WTC11 (cell line): ENCODE data around the gene ITPKB. TPM values are rescaled to one million over a fixed set of nuclear protein-coding genes. Genes with fewer than 3 reads are reported as not detected.

Experiments
- ATAC-seq: fragments of 200-7000 bp; cut with Tn5 transposase; 2 replicates; pipeline ENCODE4 v1.10.0; 2021; ENCODE audit warnings: mild to moderate bottlenecking, moderate library complexity
- Bru-seq: library from RNA; stranded (reverse); fragments of 400-500 nt; gene quantifications from one replicate; lab custom pipeline; 2021; lab: Mats Ljungman, UMichigan
- CTCF ChIA-PET: fragments of 300-600 bp; sonication (Branson Sonifier 250); formaldehyde crosslinking; loops from one replicate; lab custom pipeline; 2021; ENCODE audit warnings: antibody characterized with exemption; lab: Charles Lee
- POLR2A ChIA-PET: fragments of 350-600 bp; sonication (Branson Sonifier 250); formaldehyde crosslinking; loops from one replicate; lab custom pipeline; 2021; ENCODE audit warnings: antibody characterized with exemption; lab: Charles Lee
- DNase-seq: peaks from one replicate; pipeline ENCODE4 v3.0.0; 2021; ENCODE audit warnings: low spot score
- H3K27ac Mint-ChIP-seq: 2 replicates; pipeline ENCODE4 v1.8.0; 2021; ENCODE audit warnings: mixed read lengths
- H3K27me3 Mint-ChIP-seq: 2 replicates; pipeline ENCODE4 v1.8.0; 2021; ENCODE audit warnings: low read depth, mild to moderate bottlenecking, moderate library complexity, mixed read lengths
- H3K36me3 Mint-ChIP-seq: 2 replicates; pipeline ENCODE4 v1.8.0; 2021; ENCODE audit warnings: mixed read lengths
- H3K4me1 Mint-ChIP-seq: 2 replicates; pipeline ENCODE4 v1.8.0; 2022; ENCODE audit warnings: mixed read lengths
- H3K4me3 Mint-ChIP-seq: 2 replicates; pipeline ENCODE4 v1.8.0; 2021; ENCODE audit warnings: mild to moderate bottlenecking, moderate library complexity, mixed read lengths
- H3K9me3 Mint-ChIP-seq: 2 replicates; pipeline ENCODE4 v1.8.0; 2021; ENCODE audit warnings: mixed read lengths
- CBFB ChIP-seq: sonication (generic); formaldehyde crosslinking; IDR thresholded peaks from 2 replicates; pipeline ENCODE4 v1.8.1; 2022; ENCODE audit warnings: mild to moderate bottlenecking, low read depth, missing genetic modification reagents
- EMX1 ChIP-seq: fragments of 250-450 bp; sonication (Bioruptor Pico); IDR thresholded peaks from 2 replicates; pipeline ENCODE4 v1.8.0; 2021; ENCODE audit warnings: mild to moderate bottlenecking
- ESRRA ChIP-seq: sonication (generic); formaldehyde crosslinking; IDR thresholded peaks from 2 replicates; pipeline ENCODE4 v1.8.1; 2022; ENCODE audit warnings: mild to moderate bottlenecking, missing genetic modification reagents, borderline replicate concordance
- ETV6 ChIP-seq: sonication (generic); formaldehyde crosslinking; IDR thresholded peaks from 2 replicates; pipeline ENCODE4 v1.8.1; 2022; ENCODE audit warnings: mild to moderate bottlenecking, missing genetic modification reagents
- FOXK1 ChIP-seq: sonication (generic); formaldehyde crosslinking; IDR thresholded peaks from 2 replicates; pipeline ENCODE4 v1.8.0; 2022; ENCODE audit warnings: mild to moderate bottlenecking, moderate library complexity, missing genetic modification reagents
- GRHL2 ChIP-seq: fragments of 250-450 bp; sonication (Bioruptor Pico); IDR thresholded peaks from 2 replicates; pipeline ENCODE4 v1.8.0; 2022; ENCODE audit warnings: mild to moderate bottlenecking, moderate library complexity; ENCODE audit not compliant: insufficient replicate concordance, severe bottlenecking
- JAZF1 ChIP-seq: fragments of 250-450 bp; sonication (Bioruptor Pico); IDR thresholded peaks from 2 replicates; pipeline ENCODE4 v1.9.0; 2021; ENCODE audit warnings: moderate library complexity, mild to moderate bottlenecking, inconsistent platforms
- SMAD4 ChIP-seq: sonication (generic); formaldehyde crosslinking; IDR thresholded peaks from 2 replicates; pipeline ENCODE4 v1.8.0; 2022; ENCODE audit warnings: mild to moderate bottlenecking, missing genetic modification reagents
- TEAD1 ChIP-seq: sonication (generic); formaldehyde crosslinking; IDR thresholded peaks from 2 replicates; pipeline ENCODE4 v1.8.0; 2022; ENCODE audit warnings: mild to moderate bottlenecking, missing genetic modification reagents
- ZNF219 ChIP-seq: sonication (generic); formaldehyde crosslinking; IDR thresholded peaks from 2 replicates; pipeline ENCODE4 v1.8.0; 2023; ENCODE audit warnings: missing genetic modification reagents, mild to moderate bottlenecking, borderline replicate concordance
- ZNF263 ChIP-seq: sonication (generic); formaldehyde crosslinking; IDR thresholded peaks from 2 replicates; pipeline ENCODE4 v1.8.1; 2022; ENCODE audit warnings: low read depth, mild to moderate bottlenecking, moderate library complexity, missing genetic modification reagents
- ZNF416 ChIP-seq: fragments of 250-450 bp; sonication (Bioruptor Pico); IDR thresholded peaks from 2 replicates; pipeline ENCODE4 v1.9.0; 2021; ENCODE audit warnings: mild to moderate bottlenecking, inconsistent platforms
- ZNF423 ChIP-seq: fragments of 250-450 bp; sonication (Bioruptor Pico); IDR thresholded peaks from 2 replicates; pipeline ENCODE4 v2.1.2; 2022; ENCODE audit warnings: mild to moderate bottlenecking, moderate library complexity
- long read RNA-seq, 3 experiments: library from RNA in 1 of 3; library from capped mRNA in 1 of 3; library from polyadenylated mRNA in 1 of 3; unstranded in 2 of 3; stranded (forward) in 1 of 3; transcript quantifications; one replicate each; pipeline ENCODE4 v2.0.0, GENCODE V29; 2021
- total RNA-seq: library from RNA; stranded (reverse); gene quantifications from 3 replicates; pipeline ENCODE4 v1.2.3, GENCODE V29; 2021
- TF ChIP-seq, protein P1 (sequence below): sonication (generic); formaldehyde crosslinking; IDR thresholded peaks from 2 replicates; pipeline ENCODE4 v1.8.1; 2022; ENCODE audit warnings: missing genetic modification reagents, borderline replicate concordance
- TF ChIP-seq, protein P2 (sequence below): sonication (generic); formaldehyde crosslinking; IDR thresholded peaks from 2 replicates; pipeline ENCODE4 v1.8.1; 2023; ENCODE audit warnings: mild to moderate bottlenecking, moderate library complexity, missing genetic modification reagents
- TF ChIP-seq, protein P3 (sequence below): fragments of 250-450 bp; sonication (Bioruptor Pico); IDR thresholded peaks from 2 replicates; pipeline ENCODE4 v1.9.0; 2021; ENCODE audit warnings: mild to moderate bottlenecking
- TF ChIP-seq, protein P4 (sequence below): sonication (generic); formaldehyde crosslinking; IDR thresholded peaks from 2 replicates; pipeline ENCODE4 v1.8.0; 2022; ENCODE audit warnings: missing genetic modification reagents
- TF ChIP-seq, protein P5 (sequence below): sonication (generic); formaldehyde crosslinking; IDR thresholded peaks from 2 replicates; pipeline ENCODE4 v1.8.0; 2022; ENCODE audit warnings: mild to moderate bottlenecking, missing genetic modification reagents
- TF ChIP-seq, protein P6 (sequence below): fragments of 250-450 bp; sonication (Bioruptor Pico); conservative IDR thresholded peaks from 2 replicates; pipeline ENCODE4 v1.9.0; 2021; ENCODE audit warnings: mild to moderate bottlenecking

The ITPKB gene
- total RNA-seq = 13.1 to 15.6 TPM (median 13.5 TPM) in 3 replicates
- Bru-seq, nascent RNA = percentile 52 among the genes with signal in this experiment
- long read RNA-seq, experiment 1, full-length matches to known transcripts = 8 of 23 reads
- long read RNA-seq, experiment 1, partial matches to known transcripts = 6 of 23 reads
- long read RNA-seq, experiment 1, other reads (novel, unspliced or antisense) = 9 of 23 reads
- long read RNA-seq, experiment 2, full-length matches to known transcripts = 5 of 15 reads
- long read RNA-seq, experiment 2, partial matches to known transcripts = 8 of 15 reads
- long read RNA-seq, experiment 2, other reads (novel, unspliced or antisense) = 2 of 15 reads
- long read RNA-seq, experiment 3 = 0 reads

DNA sequence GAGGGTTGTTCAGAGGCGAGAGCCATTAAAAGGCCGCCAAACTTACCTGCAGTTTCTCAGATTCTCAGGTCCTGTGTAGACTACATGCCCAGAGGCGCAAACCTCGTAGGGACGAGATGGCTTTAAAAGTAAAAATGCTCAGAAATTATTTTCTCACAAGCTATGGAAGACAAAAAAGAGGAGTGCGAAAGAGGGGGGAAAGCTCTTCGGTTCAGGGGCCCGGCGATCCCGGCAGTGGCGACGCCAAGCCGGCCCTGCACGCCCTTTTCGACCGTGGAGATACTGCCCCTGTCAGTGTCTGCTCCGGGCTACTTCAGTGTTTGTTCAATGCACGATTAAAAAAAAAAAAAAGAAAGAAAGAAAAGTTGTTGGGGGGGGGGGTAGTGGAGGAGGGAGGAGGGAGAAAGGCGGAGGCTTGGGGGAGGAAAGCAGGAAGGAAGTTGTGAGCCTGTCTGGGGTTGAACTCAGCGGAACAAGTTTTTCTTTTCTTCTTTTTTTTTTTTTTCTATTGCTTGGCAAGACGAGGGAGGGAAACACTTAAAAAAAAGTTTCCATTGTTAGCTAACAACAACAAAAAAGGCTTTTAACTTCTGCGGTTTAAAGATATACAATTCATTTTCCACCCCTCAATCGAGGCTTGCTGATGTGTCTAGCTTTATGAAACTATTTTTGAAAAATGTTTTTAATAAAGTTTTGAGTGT, at the start of gene ITPKB:
Gene ITPKB (minus strand): TSS at position 288 of the 701 bp plus-strand sequence. CDS start 1,824 bp downstream, outside the sequence.
- Mint-ChIP-seq H3K36me3 (no peaks in the 10 kb centered on the region), H3K9me3 (peaks cover 9% of the 10 kb centered on the region), H3K4me3 (peak within 1 kb of the TSS; percentile 94), H3K27ac (no peak within 1 kb of the TSS), H3K27me3 (peaks cover 43% of the 10 kb centered on the region), H3K4me1 (peaks cover 22% of the 10 kb centered on the region)
- no peak for ATAC-seq
- no peak for DNase-seq
- POLR2A ChIA-PET = no interaction called here
- no peak for TF ChIP-seq EMX1 (CRISPR knock-in tag)
- TF ChIP-seq JAZF1 (CRISPR knock-in tag) = no peak
- TF ChIP-seq SMAD4 (CRISPR knock-in tag) = no peak
- no peak for TF ChIP-seq CBFB (CRISPR knock-in tag)
- TF ChIP-seq, protein P1, sequence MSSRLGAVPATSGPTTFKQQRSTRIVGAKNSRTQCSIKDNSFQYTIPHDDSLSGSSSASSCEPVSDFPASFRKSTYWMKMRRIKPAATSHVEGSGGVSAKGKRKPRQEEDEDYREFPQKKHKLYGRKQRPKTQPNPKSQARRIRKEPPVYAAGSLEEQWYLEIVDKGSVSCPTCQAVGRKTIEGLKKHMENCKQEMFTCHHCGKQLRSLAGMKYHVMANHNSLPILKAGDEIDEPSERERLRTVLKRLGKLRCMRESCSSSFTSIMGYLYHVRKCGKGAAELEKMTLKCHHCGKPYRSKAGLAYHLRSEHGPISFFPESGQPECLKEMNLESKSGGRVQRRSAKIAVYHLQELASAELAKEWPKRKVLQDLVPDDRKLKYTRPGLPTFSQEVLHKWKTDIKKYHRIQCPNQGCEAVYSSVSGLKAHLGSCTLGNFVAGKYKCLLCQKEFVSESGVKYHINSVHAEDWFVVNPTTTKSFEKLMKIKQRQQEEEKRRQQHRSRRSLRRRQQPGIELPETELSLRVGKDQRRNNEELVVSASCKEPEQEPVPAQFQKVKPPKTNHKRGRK (CRISPR knock-in tag) = no peak
- TF ChIP-seq, protein P2, sequence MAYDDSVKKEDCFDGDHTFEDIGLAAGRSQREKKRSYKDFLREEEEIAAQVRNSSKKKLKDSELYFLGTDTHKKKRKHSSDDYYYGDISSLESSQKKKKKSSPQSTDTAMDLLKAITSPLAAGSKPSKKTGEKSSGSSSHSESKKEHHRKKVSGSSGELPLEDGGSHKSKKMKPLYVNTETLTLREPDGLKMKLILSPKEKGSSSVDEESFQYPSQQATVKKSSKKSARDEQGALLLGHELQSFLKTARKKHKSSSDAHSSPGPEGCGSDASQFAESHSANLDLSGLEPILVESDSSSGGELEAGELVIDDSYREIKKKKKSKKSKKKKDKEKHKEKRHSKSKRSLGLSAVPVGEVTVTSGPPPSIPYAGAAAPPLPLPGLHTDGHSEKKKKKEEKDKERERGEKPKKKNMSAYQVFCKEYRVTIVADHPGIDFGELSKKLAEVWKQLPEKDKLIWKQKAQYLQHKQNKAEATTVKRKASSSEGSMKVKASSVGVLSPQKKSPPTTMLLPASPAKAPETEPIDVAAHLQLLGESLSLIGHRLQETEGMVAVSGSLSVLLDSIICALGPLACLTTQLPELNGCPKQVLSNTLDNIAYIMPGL (CRISPR knock-in tag) = no peak
- TF ChIP-seq FOXK1 (CRISPR knock-in tag) = no peak
- TF ChIP-seq, protein P3, sequence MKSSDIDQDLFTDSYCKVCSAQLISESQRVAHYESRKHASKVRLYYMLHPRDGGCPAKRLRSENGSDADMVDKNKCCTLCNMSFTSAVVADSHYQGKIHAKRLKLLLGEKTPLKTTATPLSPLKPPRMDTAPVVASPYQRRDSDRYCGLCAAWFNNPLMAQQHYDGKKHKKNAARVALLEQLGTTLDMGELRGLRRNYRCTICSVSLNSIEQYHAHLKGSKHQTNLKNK (CRISPR knock-in tag) = no peak
- no peak for TF ChIP-seq ZNF263
- TF ChIP-seq, protein P4, sequence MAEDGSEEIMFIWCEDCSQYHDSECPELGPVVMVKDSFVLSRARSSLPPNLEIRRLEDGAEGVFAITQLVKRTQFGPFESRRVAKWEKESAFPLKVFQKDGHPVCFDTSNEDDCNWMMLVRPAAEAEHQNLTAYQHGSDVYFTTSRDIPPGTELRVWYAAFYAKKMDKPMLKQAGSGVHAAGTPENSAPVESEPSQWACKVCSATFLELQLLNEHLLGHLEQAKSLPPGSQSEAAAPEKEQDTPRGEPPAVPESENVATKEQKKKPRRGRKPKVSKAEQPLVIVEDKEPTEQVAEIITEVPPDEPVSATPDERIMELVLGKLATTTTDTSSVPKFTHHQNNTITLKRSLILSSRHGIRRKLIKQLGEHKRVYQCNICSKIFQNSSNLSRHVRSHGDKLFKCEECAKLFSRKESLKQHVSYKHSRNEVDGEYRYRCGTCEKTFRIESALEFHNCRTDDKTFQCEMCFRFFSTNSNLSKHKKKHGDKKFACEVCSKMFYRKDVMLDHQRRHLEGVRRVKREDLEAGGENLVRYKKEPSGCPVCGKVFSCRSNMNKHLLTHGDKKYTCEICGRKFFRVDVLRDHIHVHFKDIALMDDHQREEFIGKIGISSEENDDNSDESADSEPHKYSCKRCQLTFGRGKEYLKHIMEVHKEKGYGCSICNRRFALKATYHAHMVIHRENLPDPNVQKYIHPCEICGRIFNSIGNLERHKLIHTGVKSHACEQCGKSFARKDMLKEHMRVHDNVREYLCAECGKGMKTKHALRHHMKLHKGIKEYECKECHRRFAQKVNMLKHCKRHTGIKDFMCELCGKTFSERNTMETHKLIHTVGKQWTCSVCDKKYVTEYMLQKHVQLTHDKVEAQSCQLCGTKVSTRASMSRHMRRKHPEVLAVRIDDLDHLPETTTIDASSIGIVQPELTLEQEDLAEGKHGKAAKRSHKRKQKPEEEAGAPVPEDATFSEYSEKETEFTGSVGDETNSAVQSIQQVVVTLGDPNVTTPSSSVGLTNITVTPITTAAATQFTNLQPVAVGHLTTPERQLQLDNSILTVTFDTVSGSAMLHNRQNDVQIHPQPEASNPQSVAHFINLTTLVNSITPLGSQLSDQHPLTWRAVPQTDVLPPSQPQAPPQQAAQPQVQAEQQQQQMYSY (CRISPR knock-in tag) = no peak
- CTCF ChIA-PET = interaction anchor here (0.6 to 1.3 kb wide), 6 partner anchors 28 to 131 kb away, joined by 3 to 4 read pairs (median 3); no protein-coding TSS in a partner anchor

DNA sequence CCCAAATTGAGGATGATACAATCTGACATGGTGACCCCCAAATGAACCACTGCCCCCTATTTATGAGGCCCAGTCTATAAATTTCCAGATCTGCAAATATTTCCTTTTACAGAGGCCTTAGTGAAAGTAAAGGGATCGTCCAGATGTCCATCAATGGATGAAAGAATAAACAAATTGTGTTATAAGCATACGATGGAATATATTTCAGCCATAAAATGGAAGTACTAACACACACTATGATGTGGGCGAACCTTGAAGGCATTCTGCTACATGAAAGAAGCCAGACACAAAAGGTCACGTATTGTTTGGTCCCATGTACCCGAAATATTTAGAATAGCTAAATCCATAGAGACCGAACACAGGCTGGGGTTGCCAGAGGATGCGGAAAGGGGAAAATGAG, 48.6 kb upstream of the ITPKB start:
- no peak for ATAC-seq
- ChIA-PET POLR2A (no interaction called here), CTCF (no interaction called here)
- Mint-ChIP-seq H3K9me3 (no peaks in the 10 kb centered on the region), H3K4me3 (no peak overlapping the region), H3K4me1 (0 out of 2 replicates have a peak, but pooled peaks cover 4% of the 10 kb centered on the region), H3K27ac (no peak overlapping the region), H3K36me3 (no peaks in the 10 kb centered on the region), H3K27me3 (no peaks in the 10 kb centered on the region; the same call in 1 of the 2 replicates)
- DNase-seq = no peak
- TF ChIP-seq, protein P5, sequence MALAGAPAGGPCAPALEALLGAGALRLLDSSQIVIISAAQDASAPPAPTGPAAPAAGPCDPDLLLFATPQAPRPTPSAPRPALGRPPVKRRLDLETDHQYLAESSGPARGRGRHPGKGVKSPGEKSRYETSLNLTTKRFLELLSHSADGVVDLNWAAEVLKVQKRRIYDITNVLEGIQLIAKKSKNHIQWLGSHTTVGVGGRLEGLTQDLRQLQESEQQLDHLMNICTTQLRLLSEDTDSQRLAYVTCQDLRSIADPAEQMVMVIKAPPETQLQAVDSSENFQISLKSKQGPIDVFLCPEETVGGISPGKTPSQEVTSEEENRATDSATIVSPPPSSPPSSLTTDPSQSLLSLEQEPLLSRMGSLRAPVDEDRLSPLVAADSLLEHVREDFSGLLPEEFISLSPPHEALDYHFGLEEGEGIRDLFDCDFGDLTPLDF (CRISPR knock-in tag) = no peak
- TF ChIP-seq GRHL2 (CRISPR knock-in tag) (no peak), ZNF219 (CRISPR knock-in tag) (no peak), ZNF416 (CRISPR knock-in tag) (no peak), ESRRA (CRISPR knock-in tag) (no peak), ZNF423 (CRISPR knock-in tag) (no peak), TEAD1 (CRISPR knock-in tag) (no peak), ETV6 (CRISPR knock-in tag) (no peak)
- TF ChIP-seq, protein P6, sequence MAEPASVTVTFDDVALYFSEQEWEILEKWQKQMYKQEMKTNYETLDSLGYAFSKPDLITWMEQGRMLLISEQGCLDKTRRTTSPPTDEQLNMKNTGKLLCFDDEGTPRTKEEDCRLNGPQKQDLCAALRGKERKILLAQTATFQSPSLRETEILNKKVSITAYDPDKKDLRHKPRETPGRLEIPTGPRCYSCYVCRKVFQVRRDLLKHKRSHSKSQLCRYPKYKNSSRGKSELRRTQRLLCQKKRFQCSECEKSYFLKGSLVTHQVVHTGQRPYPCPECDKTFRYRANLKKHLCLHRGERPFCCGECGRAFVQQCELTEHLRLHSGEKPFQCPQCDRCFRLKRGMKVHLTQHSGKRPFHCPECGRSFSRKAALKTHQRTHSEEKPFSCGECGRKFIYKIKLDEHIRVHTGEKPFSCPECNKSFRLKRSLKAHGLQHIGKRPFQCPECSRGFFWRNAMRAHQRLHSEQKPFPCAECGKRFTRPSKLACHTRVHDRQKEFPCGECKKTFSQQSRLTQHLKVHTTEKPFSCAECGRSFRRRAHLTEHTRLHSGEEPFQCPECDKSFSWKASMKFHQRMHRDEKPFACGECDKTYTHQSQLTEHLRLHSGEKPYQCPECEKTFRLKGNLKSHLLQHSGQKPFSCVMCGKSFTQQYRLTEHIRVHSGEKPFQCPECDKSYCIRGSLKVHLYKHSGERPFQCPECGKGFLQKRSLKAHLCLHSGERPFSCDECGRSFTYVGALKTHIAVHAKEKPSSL (CRISPR knock-in tag) = no peak
- TF ChIP-seq, protein P2 (CRISPR knock-in tag) = no peak
